Spleen (tissue), 11 donors: Measurements from ENCODE around the gene TSPAN9. TPM values are rescaled to one million over a fixed set of nuclear protein-coding genes. Genes with fewer than 3 reads are reported as not detected.
A peak's percentile ranks its signal among the peaks of the same experiment; 100 is the strongest.

Experiments used
- DNase-seq: peaks from one replicate; pipeline ENCODE4 v3.0.0-alpha.2; 2020
- H3K27ac ChIP-seq, 8 donors: fragments of 200-600 bp; sonication (generic) in 7 of 8; 1 replicate in 4 of 8; 2 replicates in 4 of 8; pipeline versions ENCODE4 v1.5.0 to v1.8.0; 2016 to 2021; ENCODE audit warnings: inconsistent platforms in 4 of 8, mild to moderate bottlenecking in 4 of 8, moderate library complexity in 1 of 8
- H3K27me3 ChIP-seq, 7 donors: fragments of 200-600 bp; sonication (generic) in 6 of 7; replicated peaks in 1 of 7; 1 replicate in 4 of 7; 2 replicates in 3 of 7; pipeline versions ENCODE4 v1.5.0 to v1.8.0; 2016 to 2021; ENCODE audit warnings: inconsistent platforms in 3 of 7, mild to moderate bottlenecking in 1 of 7
- H3K36me3 ChIP-seq, 6 donors: fragments of 200-600 bp; sonication (generic) in 5 of 6; 1 replicate in 4 of 6; 2 replicates in 2 of 6; pipeline versions ENCODE4 v1.5.0 to v1.8.0; 2016 to 2021; ENCODE audit warnings: inconsistent platforms in 2 of 6
- H3K4me1 ChIP-seq, 6 donors: fragments of 200-600 bp; sonication (generic) in 5 of 6; 1 replicate in 3 of 6; 2 replicates in 3 of 6; pipeline versions ENCODE4 v1.5.0 to v1.8.0; 2016 to 2021; ENCODE audit warnings: inconsistent platforms in 3 of 6
- H3K4me3 ChIP-seq, 8 donors: fragments of 200-600 bp; sonication (generic) in 7 of 8; 1 replicate in 4 of 8; 2 replicates in 4 of 8; pipeline versions ENCODE4 v1.5.0 to v1.8.0; 2016 to 2021; ENCODE audit warnings: inconsistent platforms in 4 of 8, mild to moderate bottlenecking in 4 of 8, moderate library complexity in 2 of 8
- H3K9me3 ChIP-seq, 8 donors: fragments of 200-600 bp; sonication (generic) in 7 of 8; 1 replicate in 4 of 8; 2 replicates in 4 of 8; pipeline versions ENCODE4 v1.5.0 to v1.8.0; 2016 to 2021; ENCODE audit warnings: inconsistent platforms in 4 of 8
- POLR2A ChIP-seq, 3 donors: fragments of 450-650 bp; IDR thresholded peaks; one replicate each; pipeline ENCODE4 v1.5.1; 2017; ENCODE audit warnings: antibody characterized with exemption in 3 of 3, mild to moderate bottlenecking in 1 of 3
- POLR2AphosphoS5 ChIP-seq, 3 donors: sonication (generic); formaldehyde crosslinking; IDR thresholded peaks; one replicate each; pipeline ENCODE4 v1.5.1; 2017; ENCODE audit warnings: antibody characterized with exemption in 3 of 3
- WGBS, 5 donors: extraction: QIAGEN DNeasy Blood & Tissue Kit in 3 of 5; methylation state at CpG; one replicate each; pipeline versions ENCODE4 v1.1.5 to v1.1.7; 2013 to 2018; 5-methylcytosine and 5-hydroxymethylcytosine counted together
- intact Hi-C: fragments of 100-400 bp; cut with DNase I; formaldehyde crosslinking; loops from one replicate; pipeline ENCODE4 v1.15.0; 2023; ENCODE audit warnings: low total_unique reads
- polyA plus RNA-seq, 3 donors: library from polyadenylated mRNA; stranded (reverse); fragments of 200-250 nt; gene quantifications; one replicate each; pipeline ENCODE4 v1.2.1, GENCODE V29; 2013
- total RNA-seq, 7 donors: library from RNA; depleted of rRNA in 3 of 7; stranded (reverse); fragments of >200 nt in 3 of 7; fragmentation: NEBNext Ultra II Directional in 4 of 7; extraction: Animal tissue kit (Norgen Biotek cat#: 25700) in 4 of 7; gene quantifications; one replicate each; pipeline versions ENCODE4 v1.1.0 to v1.2.1, GENCODE V29; 2016 to 2021
- TF ChIP-seq, protein P1 (sequence below), 11 experiments: fragments of 200-600 bp in 7 of 11; fragments of 450-650 bp in 4 of 11; sonication (generic) in 4 of 11; IDR thresholded peaks in 8 of 11; conservative IDR thresholded peaks in 3 of 11; 1 replicate in 7 of 11; 2 replicates in 4 of 11; pipeline versions ENCODE4 v1.4.0 to v1.8.0; 2016 to 2021; ENCODE audit warnings: antibody characterized with exemption in 11 of 11, inconsistent platforms in 4 of 11, mild to moderate bottlenecking in 1 of 11
- donor health status: healthy with polysubstance abuse.
- donor health status: DM: no; HTN: no; CAD: no; lungs with moderate emphysema.
- donor health status: DM: no; HTN: no; CAD: no.
- donor health status: Bipolar disorder and iron deficiency.
- donor health status: healthy.
- donor health status: DM: no; HTN: no; CAD: no.
- donor health status: DM: yes; HTN: yes; CAD: no.

The TSPAN9 gene
- total and polyA plus RNA-seq, 10 donors, result 3.6 to 51.1 (median 32.4) TPM

DNA sequence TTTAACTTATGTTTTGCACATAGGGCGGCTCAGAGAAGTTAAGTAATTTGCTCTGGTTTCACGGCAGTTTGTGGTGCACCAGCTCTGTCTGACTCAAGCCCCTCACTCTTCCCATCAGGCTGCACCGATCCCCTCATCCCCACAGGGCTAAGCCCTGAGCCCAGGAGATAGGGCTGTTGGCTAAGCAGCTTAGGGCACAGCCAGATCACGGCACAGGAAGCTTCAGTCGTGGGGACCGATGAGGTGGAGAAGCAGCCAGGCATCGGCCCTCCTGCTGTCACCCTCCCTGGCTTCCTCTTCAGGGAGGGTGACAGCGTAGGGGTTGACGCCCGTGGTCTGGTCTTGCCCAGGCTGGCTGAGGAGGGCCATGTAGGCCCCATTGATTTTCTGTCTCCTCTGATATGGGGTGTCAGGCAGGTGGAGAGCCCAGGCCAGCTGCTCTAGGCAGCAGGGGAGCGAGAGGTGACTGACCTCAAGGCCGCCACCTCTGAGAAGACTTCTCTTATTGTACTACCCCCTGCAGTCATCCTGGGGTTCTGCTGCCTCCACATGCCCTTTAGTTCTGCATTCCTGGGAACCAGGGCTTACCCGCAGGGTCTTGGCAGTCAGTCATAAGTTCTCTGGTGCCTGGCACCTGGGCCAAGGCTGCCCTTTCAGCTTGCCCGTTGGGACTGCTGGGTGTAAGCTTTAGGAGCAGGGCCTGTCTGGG lies 166.4 kb downstream of the TSPAN9 start:
- intact Hi-C loops, result no loop called here
- TF ChIP-seq, protein P1, sequence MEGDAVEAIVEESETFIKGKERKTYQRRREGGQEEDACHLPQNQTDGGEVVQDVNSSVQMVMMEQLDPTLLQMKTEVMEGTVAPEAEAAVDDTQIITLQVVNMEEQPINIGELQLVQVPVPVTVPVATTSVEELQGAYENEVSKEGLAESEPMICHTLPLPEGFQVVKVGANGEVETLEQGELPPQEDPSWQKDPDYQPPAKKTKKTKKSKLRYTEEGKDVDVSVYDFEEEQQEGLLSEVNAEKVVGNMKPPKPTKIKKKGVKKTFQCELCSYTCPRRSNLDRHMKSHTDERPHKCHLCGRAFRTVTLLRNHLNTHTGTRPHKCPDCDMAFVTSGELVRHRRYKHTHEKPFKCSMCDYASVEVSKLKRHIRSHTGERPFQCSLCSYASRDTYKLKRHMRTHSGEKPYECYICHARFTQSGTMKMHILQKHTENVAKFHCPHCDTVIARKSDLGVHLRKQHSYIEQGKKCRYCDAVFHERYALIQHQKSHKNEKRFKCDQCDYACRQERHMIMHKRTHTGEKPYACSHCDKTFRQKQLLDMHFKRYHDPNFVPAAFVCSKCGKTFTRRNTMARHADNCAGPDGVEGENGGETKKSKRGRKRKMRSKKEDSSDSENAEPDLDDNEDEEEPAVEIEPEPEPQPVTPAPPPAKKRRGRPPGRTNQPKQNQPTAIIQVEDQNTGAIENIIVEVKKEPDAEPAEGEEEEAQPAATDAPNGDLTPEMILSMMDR (IDR thresholded peaks at IDR 0.05 in 8 of 11, conservative IDR thresholded peaks at IDR 0.05 in 3 of 11), result no peak
- TF ChIP-seq POLR2A (IDR thresholded peaks at IDR 0.05) (no peak), POLR2AphosphoS5 (IDR thresholded peaks at IDR 0.05) (no peak)
- no peak for DNase-seq
- Histone ChIP-seq H3K4me3 (no peak overlapping the region), H3K9me3 (no peaks in the 10 kb centered on the region), H3K27me3 (no peaks in the 10 kb centered on the region), H3K4me1 (peaks cover 4 to 72% (median 35%) of the 10 kb centered on the region in 6 donors), H3K27ac (no peak overlapping the region), H3K36me3 (no peaks in the 10 kb centered on the region)
- 52 to 59% (median 57%) methylated on average over 14 of the region's 14 CpGs for WGBS, 5 donors

DNA sequence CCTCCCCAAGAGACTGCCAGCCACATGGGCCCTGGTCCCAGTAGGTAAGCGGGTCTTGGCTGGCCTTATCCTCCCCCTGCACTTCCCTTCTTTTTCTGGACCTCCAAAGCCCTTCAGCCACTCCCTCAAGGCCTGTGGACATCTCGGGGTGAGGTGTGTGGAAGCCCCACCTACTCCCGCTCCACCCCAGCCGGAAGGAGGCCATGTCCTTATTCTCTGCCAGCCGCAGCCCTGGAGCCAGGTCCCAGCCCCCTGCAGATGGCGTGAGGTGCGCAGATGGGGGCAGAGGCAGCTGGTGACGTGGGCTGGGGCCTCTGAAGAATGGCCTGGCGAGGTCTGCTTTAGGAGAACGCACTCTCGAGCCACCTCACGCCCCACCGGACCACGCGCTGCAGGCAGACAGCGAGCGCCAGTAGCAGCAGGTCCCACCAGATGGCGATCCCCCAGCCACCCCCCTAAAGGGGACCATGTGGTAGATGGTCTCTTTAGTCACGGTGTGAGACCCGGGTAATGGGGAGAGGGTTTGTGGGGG lies 167.1 kb downstream of the TSPAN9 start:
- no peaks in the 10 kb centered on the region for H3K27me3 ChIP-seq
- intact Hi-C loops, result no loop called here
- no peak overlapping the region for H3K4me3 ChIP-seq
- peaks cover 9 to 80% (median 42%) of the 10 kb centered on the region in 6 donors for H3K4me1 ChIP-seq
- DNase-seq, result no peak
- 79 to 93% (median 90%) methylated on average over 18 to 20 of the region's 20 CpGs for WGBS, 5 donors
- TF ChIP-seq POLR2AphosphoS5 (IDR thresholded peaks at IDR 0.05) (no peak), POLR2A (IDR thresholded peaks at IDR 0.05) (no peak)
- TF ChIP-seq, protein P1 (IDR thresholded peaks at IDR 0.05 in 8 of 11, conservative IDR thresholded peaks at IDR 0.05 in 3 of 11), result no peak
- H3K36me3 ChIP-seq, result no peaks in the 10 kb centered on the region
- H3K27ac ChIP-seq, result no peak overlapping the region
- no peaks in the 10 kb centered on the region for H3K9me3 ChIP-seq

DNA sequence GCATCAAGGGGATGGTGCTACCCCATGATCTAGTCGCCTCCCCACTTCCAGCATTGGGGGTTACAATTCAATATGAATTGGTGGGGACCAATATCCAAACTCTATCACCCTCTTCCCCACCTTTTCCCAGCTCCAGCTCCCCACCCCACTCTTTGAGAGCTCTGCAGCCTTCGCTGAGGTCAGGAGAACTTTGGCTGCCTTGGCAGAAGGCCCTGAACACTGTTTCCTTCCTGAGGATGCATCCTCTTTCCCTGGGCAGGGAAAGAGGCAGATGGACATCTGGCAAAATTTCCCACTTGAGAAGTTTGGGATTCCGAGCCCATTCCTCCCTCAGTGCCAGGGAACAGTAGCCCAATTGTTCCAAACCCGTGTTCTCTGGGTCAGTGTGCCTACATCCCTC lies 169.1 kb downstream of the TSPAN9 start:
- no peak for DNase-seq
- 54 to 71% (median 60%) methylated on average over 4 of the region's 4 CpGs for WGBS, 5 donors
- H3K27ac ChIP-seq, result peak overlapping the region in 2 of 8 donors; percentile 13 to 43

DNA sequence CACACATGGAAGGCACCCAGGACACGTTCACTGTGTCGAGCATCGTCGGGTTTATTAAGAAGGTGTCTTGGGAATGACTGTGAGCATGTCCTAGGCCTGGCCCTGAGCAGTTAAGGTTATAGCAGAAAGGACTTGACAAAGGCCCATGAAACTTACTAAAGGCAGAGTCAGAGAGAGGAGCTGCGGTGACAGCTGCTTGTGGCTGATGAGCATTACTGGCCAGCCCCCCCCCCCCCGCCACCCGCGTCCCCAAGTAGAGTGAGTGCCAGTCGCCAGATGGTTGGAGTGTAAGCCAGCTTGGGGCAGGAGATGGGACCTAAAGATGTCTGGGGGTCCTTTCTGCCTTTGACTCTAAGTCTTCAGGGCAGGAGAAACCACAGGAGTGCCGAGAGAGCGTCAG lies 169.9 kb downstream of the TSPAN9 start:
- Histone ChIP-seq H3K36me3 (no peaks in the 10 kb centered on the region), H3K4me3 (no peak overlapping the region), H3K27ac (peak overlapping the region in 1 of 8 donors; percentile 43), H3K27me3 (no peaks in the 10 kb centered on the region), H3K9me3 (no peaks in the 10 kb centered on the region), H3K4me1 (peaks cover 11 to 96% (median 49%) of the 10 kb centered on the region in 6 donors)
- TF ChIP-seq POLR2AphosphoS5 (IDR thresholded peaks at IDR 0.05) (no peak), POLR2A (IDR thresholded peaks at IDR 0.05) (no peak)
- TF ChIP-seq, protein P1 (IDR thresholded peaks at IDR 0.05 in 8 of 11, conservative IDR thresholded peaks at IDR 0.05 in 3 of 11), result no peak
- no peak for DNase-seq
- WGBS, 5 donors, result 49 to 76% (median 59%) methylated on average over 11 of the region's 11 CpGs
- intact Hi-C loops, result no loop called here

More for the DNA sequence above, 169.1 kb downstream of the TSPAN9 start:
- Histone ChIP-seq H3K4me1 (peaks cover 11 to 96% (median 50%) of the 10 kb centered on the region in 6 donors), H3K27me3 (no peaks in the 10 kb centered on the region), H3K9me3 (no peaks in the 10 kb centered on the region), H3K4me3 (no peak overlapping the region), H3K36me3 (no peaks in the 10 kb centered on the region)
- TF ChIP-seq, protein P1 (IDR thresholded peaks at IDR 0.05 in 8 of 11, conservative IDR thresholded peaks at IDR 0.05 in 3 of 11), result no peak
- TF ChIP-seq POLR2A (IDR thresholded peaks at IDR 0.05) (no peak), POLR2AphosphoS5 (IDR thresholded peaks at IDR 0.05) (peak in 2 of 3 donors; percentile 52 to 56)
- intact Hi-C loops, result no loop called here
